AG04450 (cell line): Measurements from ENCODE around the gene ABI3BP. TPM values are rescaled to one million over a fixed set of nuclear protein-coding genes. Genes with fewer than 3 reads are reported as not detected.

Experiments
- CTCF ChIA-PET: fragments of 300-600, 350-600 bp; formaldehyde crosslinking; extraction: SDS; loops from one replicate; lab custom pipeline; 2022; ENCODE audit warnings: antibody characterized with exemption, inconsistent platforms; lab: Charles Lee
- POLR2A ChIA-PET: fragments of 350-600 bp; formaldehyde crosslinking; extraction: SDS; loops from one replicate; lab custom pipeline; 2021; ENCODE audit warnings: antibody characterized with exemption, inconsistent platforms; lab: Yijun Ruan, JAX
- DNase-seq: peaks from one replicate; pipeline ENCODE4 v3.0.0-alpha.2; 2011; ENCODE audit warnings: low read depth, low spot score
- H3K27ac ChIP-seq: one replicate; pipeline ENCODE4 v1.5.1; 2012; ENCODE audit warnings: low read depth, low read length, control low read depth
- H3K27me3 ChIP-seq: one replicate; pipeline ENCODE4 v1.6.0; 2012; ENCODE audit warnings: low read length; ENCODE audit not compliant: control insufficient read depth, insufficient read depth
- H3K4me3 ChIP-seq: 2 replicates; pipeline ENCODE4 v1.5.1; 2011; ENCODE audit warnings: mild to moderate bottlenecking, low read depth, low read length, control low read depth
- H3K9me3 ChIP-seq: 2 replicates; pipeline ENCODE4 v1.5.1; 2012; ENCODE audit warnings: low read length; ENCODE audit not compliant: control insufficient read depth, insufficient read depth
- polyA plus RNA-seq: library from polyadenylated mRNA; depleted of rRNA; stranded (reverse); fragments of >200 nt; gene quantifications from 2 replicates; pipeline ENCODE4 v1.2.3, GENCODE V29; 2011
- TF ChIP-seq, protein P1 (sequence below): IDR thresholded peaks from 2 replicates; pipeline ENCODE4 v1.5.1; 2011; ENCODE audit warnings: low read depth, low read length, control low read depth, inconsistent platforms

The ABI3BP gene
- polyA plus RNA-seq, 1 experiment = 5.3 TPM

DNA sequence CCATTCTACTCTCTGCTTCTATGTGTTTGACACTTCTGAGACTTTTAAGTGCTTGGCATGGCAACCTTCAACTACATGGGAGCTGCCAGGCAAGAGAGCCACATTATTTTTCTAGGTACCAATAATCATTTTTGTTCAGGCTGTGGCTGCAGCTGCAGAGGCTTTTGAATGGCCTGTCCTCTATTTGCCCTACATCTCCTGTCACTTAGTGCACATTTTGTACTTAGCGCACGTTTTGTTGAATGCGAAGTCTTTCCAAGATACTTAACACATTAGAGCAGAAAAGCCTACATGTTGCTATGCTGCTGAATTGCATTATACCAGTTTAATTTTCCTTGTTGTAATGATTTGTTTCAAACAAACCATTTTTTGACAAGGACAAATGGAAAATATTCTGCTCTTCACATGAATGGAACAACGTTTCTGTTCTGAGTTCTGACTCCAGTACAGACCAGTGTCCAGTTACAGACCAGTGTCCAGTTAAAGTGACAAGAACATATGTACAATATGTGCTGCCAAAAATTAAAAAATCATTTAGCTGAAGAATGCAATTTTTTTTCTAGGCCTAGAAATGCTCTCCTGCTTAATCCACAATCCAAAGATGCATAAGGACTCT lies 113.9 kb downstream of the ABI3BP start:
- CTCF ChIA-PET = no interaction called here

DNA sequence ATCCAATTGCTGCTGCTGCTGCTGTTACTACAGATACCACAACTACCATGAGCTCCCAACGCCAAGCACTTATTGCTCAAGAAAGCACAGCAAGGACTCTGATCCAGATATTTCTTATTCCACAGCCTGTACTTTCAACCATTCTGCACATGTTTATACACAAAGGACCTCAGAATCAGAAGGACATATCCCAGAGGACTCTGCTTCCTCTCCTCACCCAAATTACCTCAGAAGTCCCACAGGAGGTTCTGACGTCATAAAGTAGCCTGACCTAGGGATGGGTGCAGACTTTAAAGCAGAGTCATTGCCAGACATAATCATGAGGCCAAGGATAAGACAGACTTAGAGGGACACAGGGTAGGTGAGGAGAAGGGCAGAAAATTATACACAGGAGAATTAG lies 115.9 kb downstream of the ABI3BP start:
- POLR2A ChIA-PET = no interaction called here
- CTCF ChIA-PET = no interaction called here

More for the DNA sequence above, 113.9 kb downstream of the ABI3BP start:
- no peak overlapping the region for H3K4me3 ChIP-seq
- POLR2A ChIA-PET = no interaction called here
- TF ChIP-seq, protein P1, sequence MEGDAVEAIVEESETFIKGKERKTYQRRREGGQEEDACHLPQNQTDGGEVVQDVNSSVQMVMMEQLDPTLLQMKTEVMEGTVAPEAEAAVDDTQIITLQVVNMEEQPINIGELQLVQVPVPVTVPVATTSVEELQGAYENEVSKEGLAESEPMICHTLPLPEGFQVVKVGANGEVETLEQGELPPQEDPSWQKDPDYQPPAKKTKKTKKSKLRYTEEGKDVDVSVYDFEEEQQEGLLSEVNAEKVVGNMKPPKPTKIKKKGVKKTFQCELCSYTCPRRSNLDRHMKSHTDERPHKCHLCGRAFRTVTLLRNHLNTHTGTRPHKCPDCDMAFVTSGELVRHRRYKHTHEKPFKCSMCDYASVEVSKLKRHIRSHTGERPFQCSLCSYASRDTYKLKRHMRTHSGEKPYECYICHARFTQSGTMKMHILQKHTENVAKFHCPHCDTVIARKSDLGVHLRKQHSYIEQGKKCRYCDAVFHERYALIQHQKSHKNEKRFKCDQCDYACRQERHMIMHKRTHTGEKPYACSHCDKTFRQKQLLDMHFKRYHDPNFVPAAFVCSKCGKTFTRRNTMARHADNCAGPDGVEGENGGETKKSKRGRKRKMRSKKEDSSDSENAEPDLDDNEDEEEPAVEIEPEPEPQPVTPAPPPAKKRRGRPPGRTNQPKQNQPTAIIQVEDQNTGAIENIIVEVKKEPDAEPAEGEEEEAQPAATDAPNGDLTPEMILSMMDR = no peak
- no peaks in the 10 kb centered on the region for H3K27me3 ChIP-seq
- no peak for DNase-seq
- H3K9me3 ChIP-seq = no peaks in the 10 kb centered on the region
- no peak overlapping the region for H3K27ac ChIP-seq

DNA sequence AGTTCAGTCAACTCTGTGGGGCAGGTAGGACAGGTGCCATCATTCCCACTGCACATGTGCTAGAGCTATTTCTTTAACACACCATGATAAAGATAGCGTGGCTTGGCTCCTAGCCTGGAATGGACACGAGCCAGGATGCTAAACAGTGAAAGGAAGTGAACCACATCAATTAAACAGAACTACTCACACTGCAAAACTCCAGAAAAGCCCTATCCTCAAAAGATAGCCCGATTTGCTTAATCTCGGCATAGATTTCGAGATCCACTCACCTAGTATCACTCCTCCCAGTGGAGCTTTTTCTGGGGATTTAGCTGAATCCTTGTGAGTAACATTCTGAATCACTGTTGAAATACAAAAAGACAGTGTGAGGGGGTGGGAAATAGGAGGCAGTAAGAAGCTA lies 118.0 kb downstream of the ABI3BP start:
- CTCF ChIA-PET = interaction anchor here (0.6 to 1.8 kb wide), 4 partner anchors 8 to 321 kb away, joined by 3 to 5 read pairs (median 4); no protein-coding TSS in a partner anchor
- Histone ChIP-seq H3K27me3 (no peaks in the 10 kb centered on the region), H3K9me3 (no peaks in the 10 kb centered on the region), H3K27ac (no peak overlapping the region), H3K4me3 (no peak overlapping the region)
- DNase-seq = no peak
- POLR2A ChIA-PET = interaction anchor here (0.7 kb wide), 1 partner anchor 75 kb away, joined by 3 read pairs; no protein-coding TSS in a partner anchor
- TF ChIP-seq, protein P1 = no peak

More for the DNA sequence above, 115.9 kb downstream of the ABI3BP start:
- TF ChIP-seq, protein P1 = no peak
- Histone ChIP-seq H3K9me3 (no peaks in the 10 kb centered on the region), H3K27ac (no peak overlapping the region), H3K27me3 (no peaks in the 10 kb centered on the region), H3K4me3 (no peak overlapping the region)
- DNase-seq = no peak

DNA sequence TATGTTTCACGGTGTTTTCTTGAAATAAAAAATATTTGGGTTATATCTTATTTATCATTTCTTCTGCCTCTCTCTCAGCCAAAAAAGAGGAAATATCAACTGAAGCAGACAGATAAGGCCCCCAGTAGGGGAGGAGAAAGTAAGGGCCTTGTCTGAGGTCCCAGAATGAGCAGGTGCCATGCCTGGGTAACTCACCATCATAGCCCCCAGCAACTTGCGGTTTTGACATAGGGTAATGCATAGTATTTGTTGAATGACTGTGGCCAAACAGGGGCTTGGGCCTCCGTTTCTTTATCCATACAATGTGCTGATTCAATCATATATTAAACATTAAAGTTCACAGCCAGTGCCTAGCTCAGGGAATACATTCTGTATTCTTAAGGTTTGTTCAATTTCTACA lies 119.6 kb downstream of the ABI3BP start:
- ChIA-PET CTCF (no interaction called here), POLR2A (no interaction called here)
- TF ChIP-seq, protein P1 = no peak
- H3K27me3 ChIP-seq = no peaks in the 10 kb centered on the region
- no peak overlapping the region for H3K4me3 ChIP-seq
- no peak for DNase-seq
- H3K9me3 ChIP-seq = no peaks in the 10 kb centered on the region
- no peak overlapping the region for H3K27ac ChIP-seq

DNA sequence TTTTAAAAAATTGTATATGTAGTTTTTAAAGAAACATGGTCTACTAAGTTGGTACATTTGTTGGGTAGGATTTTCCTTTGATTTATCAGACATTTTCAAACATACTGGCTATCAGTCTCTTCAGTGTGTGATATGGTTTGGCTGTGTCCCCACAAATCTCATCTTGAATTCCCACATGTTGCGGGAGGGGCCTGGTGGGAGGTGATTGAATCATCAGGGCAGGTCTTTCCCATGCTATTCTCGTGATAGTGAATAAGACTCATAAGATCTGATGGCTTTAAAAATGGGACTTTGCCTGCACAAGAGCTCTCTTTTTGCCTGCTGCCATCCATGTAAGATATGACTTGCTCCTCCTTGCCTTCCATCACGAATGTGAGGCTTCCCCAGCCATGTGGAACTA lies 121.9 kb downstream of the ABI3BP start:
- DNase-seq = no peak
- Histone ChIP-seq H3K27me3 (no peaks in the 10 kb centered on the region), H3K27ac (no peak overlapping the region), H3K9me3 (no peaks in the 10 kb centered on the region), H3K4me3 (no peak overlapping the region)
- ChIA-PET CTCF (no interaction called here), POLR2A (no interaction called here)
- TF ChIP-seq, protein P1 = no peak
